GM19035 (cell line): ENCODE results near the gene FAM24B.

Experiments
- ATAC-seq: cut with Tn5 transposase; IDR thresholded peaks from one replicate; pipeline ENCODE4 v1.9.1; 2021; ENCODE audit not compliant: unreplicated experiment

FAM24B gene

GRCh38 chr10:122828716-122829255 lies 50.6 kb downstream of the FAM24B start:
- no peak for ATAC-seq

GRCh38 chr10:122827302-122827701 lies 52.1 kb downstream of the FAM24B start:
- ATAC-seq, result no peak

DNA sequence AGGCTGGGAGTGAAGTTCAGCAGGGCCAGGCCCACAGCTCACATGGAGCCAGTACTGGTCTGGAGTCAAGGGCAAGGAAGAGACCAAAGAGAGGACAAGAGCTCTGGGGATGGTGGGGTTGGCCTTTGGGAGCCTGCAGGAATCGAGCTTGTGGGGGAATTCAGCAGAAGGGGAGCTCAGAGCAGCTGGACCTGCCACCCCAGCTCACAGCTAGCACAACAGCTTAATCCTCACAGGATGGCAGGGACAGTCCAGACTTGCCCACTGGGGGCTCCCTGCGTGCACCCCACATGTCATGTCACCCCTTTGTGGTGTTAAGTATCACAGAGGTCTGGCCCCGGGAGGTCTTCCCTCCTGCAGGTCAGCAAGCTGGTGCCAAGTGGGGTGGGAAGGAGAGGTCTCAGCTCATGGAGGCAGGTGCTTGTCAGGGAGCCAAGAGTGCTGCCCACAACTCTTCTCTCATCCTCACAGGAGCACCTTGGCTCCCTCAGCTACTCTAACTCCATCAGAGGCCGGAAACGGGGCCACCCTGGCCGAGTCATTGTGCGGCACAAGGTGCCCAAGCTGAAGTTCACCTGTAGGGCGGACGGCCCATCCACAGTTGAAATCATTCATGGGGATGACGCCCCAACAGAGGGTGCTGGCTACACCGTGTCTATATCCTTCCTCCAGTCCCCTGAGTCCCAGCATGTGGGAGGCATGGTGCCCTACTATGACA lies 56.2 kb downstream of the FAM24B start:
- no peak for ATAC-seq

- no peak for ATAC-seq
Observed at GRCh38 chr10:122821808-122822207, 57.6 kb downstream of the FAM24B start.

- ATAC-seq, result no peak
Observed at GRCh38 chr10:122815458-122815857, 63.9 kb downstream of the FAM24B start.

DNA sequence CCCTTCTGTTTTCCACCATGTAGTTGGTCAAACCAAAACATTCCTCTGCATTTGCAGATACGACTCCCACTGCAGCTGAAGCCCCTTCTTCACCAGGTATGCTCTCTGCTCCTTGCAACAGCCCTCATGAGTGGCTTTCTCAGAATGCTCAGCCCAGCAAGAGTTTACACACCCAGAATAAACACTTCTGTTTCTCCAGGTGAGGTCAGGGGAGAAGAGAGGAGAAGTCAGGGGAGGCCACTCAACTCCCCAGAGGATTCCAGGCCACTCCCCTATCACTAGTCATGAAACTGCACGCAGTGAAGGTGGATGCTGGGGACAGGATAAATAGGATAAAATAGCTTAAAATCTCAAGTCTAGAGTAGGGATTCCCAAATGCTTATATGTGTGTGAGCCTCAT lies 64.9 kb downstream of the FAM24B start:
- no peak for ATAC-seq

GRCh38 chr10:122812751-122813150 lies 66.6 kb downstream of the FAM24B start:
- no peak for ATAC-seq

DNA sequence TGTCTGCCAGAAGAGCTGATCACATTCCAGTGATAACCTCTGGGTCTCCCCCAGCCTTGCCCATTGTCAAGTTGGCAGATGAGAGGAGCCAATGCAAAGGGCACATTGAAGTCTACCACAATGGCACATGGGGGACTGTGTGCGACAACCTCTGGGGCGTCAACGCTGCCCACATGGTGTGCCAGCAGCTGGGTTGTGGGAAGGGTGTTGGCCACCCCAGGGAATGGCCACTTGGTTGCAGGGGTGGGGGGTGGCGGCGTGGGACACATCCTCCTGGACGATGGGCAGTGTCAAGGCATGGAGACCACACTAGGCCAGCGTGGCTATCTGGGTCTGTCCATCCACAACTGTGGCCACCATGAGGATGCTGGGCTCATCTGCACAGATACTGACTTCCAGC lies 77.1 kb downstream of the FAM24B start:
- no peak for ATAC-seq
